HepG2 (cell line): ENCODE results near the gene MPST. TPM values are rescaled to one million over a fixed set of nuclear protein-coding genes. Genes with fewer than 3 reads are reported as not detected.

Source experiments
- ARNT2 ChIP-seq: sonication (generic); formaldehyde crosslinking; IDR thresholded peaks from 2 replicates; pipeline ENCODE4 v1.8.0; 2022; ENCODE audit warnings: mild to moderate bottlenecking, low read depth, missing genetic modification reagents, moderate library complexity
- ASH2L ChIP-seq: fragments of 300-600, 200-600 bp; sonication (generic); IDR thresholded peaks from 2 replicates; pipeline ENCODE4 v1.7.0; 2017; ENCODE audit warnings: low read depth, mild to moderate bottlenecking, moderate library complexity, mixed read lengths, low read length; ENCODE audit not compliant: insufficient read length
- BHLHE40 ChIP-seq: IDR thresholded peaks from 2 replicates; pipeline ENCODE4 v1.6.1; 2011; ENCODE audit warnings: low read length, improper control_type of control experiment
- EP300 ChIP-seq, 3 experiments: sonication (generic) in 1 of 3; formaldehyde crosslinking in 1 of 3; IDR thresholded peaks; 2 replicates each; pipeline versions ENCODE4 v1.5.1 to v1.6.1; 2011 to 2020; ENCODE audit warnings: low read depth in 2 of 3, low read length in 2 of 3, borderline replicate concordance in 1 of 3, improper control_type of control experiment in 1 of 3, mild to moderate bottlenecking in 1 of 3, missing genetic modification reagents in 1 of 3, moderate library complexity in 1 of 3
- ETS1 ChIP-seq: sonication (generic); formaldehyde crosslinking; IDR thresholded peaks from 2 replicates; pipeline ENCODE4 v1.4.0; 2020; ENCODE audit warnings: missing genetic modification reagents
- ETV6 ChIP-seq: sonication (generic); formaldehyde crosslinking; conservative IDR thresholded peaks from 2 replicates; pipeline ENCODE4 v1.4.0; 2020; ENCODE audit warnings: missing genetic modification reagents
- GRHL1 ChIP-seq: sonication (generic); formaldehyde crosslinking; conservative IDR thresholded peaks from 2 replicates; pipeline ENCODE4 v1.8.0; 2022; ENCODE audit warnings: missing genetic modification reagents
- HMG20B ChIP-seq: conservative IDR thresholded peaks from 2 replicates; pipeline ENCODE4 v1.6.1; 2016; ENCODE audit warnings: missing genetic modification reagents, missing compliant biosample characterization
- HMGXB4 ChIP-seq, 2 experiments: sonication (generic) in 1 of 2; formaldehyde crosslinking in 1 of 2; IDR thresholded peaks; 2 replicates each; pipeline versions ENCODE4 v1.4.0 to v1.6.1; 2018 to 2020; ENCODE audit warnings: missing genetic modification reagents in 2 of 2, borderline replicate concordance in 1 of 2, low read depth in 1 of 2, mild to moderate bottlenecking in 1 of 2, missing biosample characterization in 1 of 2
- NR1H2 ChIP-seq: sonication (generic); formaldehyde crosslinking; IDR thresholded peaks from 2 replicates; pipeline ENCODE4 v1.8.1; 2022; ENCODE audit warnings: low read depth, missing genetic modification reagents, borderline replicate concordance
- SMAD3 ChIP-seq: sonication (generic); formaldehyde crosslinking; IDR thresholded peaks from 2 replicates; pipeline ENCODE4 v1.4.0; 2020; ENCODE audit warnings: missing genetic modification reagents
- SRSF9 ChIP-seq: fragments of 200-400 bp; formaldehyde crosslinking; IDR thresholded peaks from 2 replicates; pipeline ENCODE4 v1.6.1; 2018; ENCODE audit warnings: borderline replicate concordance, mild to moderate bottlenecking, low read depth, low read length; ENCODE audit not compliant: insufficient read depth, poor library complexity, severe bottlenecking
- ZNF235 ChIP-seq: sonication (generic); formaldehyde crosslinking; IDR thresholded peaks from 2 replicates; pipeline ENCODE4 v1.8.1; 2023; ENCODE audit warnings: mild to moderate bottlenecking, missing genetic modification reagents, borderline replicate concordance
- ZNF251 ChIP-seq: sonication (generic); formaldehyde crosslinking; IDR thresholded peaks from 2 replicates; pipeline ENCODE4 v1.9.0; 2021; ENCODE audit warnings: mild to moderate bottlenecking, missing genetic modification reagents
- ZNF552 ChIP-seq: sonication (generic); formaldehyde crosslinking; IDR thresholded peaks from 2 replicates; pipeline ENCODE4 v1.9.0; 2022; ENCODE audit warnings: missing genetic modification reagents, mild to moderate bottlenecking, borderline replicate concordance
- ZNF574 ChIP-seq: sonication (generic); formaldehyde crosslinking; IDR thresholded peaks from 2 replicates; pipeline ENCODE4 v1.4.0; 2020; ENCODE audit warnings: missing genetic modification reagents
- ZNF576 ChIP-seq: sonication (generic); formaldehyde crosslinking; IDR thresholded peaks from 2 replicates; pipeline ENCODE4 v1.4.0; 2020; ENCODE audit warnings: mild to moderate bottlenecking, missing genetic modification reagents
- ZNF598 ChIP-seq: sonication (generic); formaldehyde crosslinking; IDR thresholded peaks from 2 replicates; pipeline ENCODE4 v1.5.1; 2020; ENCODE audit warnings: mild to moderate bottlenecking, missing genetic modification reagents, borderline replicate concordance
- ZNF605 ChIP-seq: sonication (generic); formaldehyde crosslinking; IDR thresholded peaks from 2 replicates; pipeline ENCODE4 v1.8.0; 2022; ENCODE audit warnings: mild to moderate bottlenecking, missing genetic modification reagents
- ZNF616 ChIP-seq: sonication (generic); formaldehyde crosslinking; IDR thresholded peaks from 2 replicates; pipeline ENCODE4 v1.5.0; 2020; ENCODE audit warnings: low read depth, mild to moderate bottlenecking, missing genetic modification reagents
- polyA plus RNA-seq, 8 experiments: library from polyadenylated mRNA; depleted of rRNA in 3 of 8; stranded (reverse) in 7 of 8; unstranded in 1 of 8; fragments of >200 nt; fragmentation: Illumina TruSeq in 4 of 8; extraction: Trizol in 4 of 8; gene quantifications; 2 replicates each; pipeline versions ENCODE4 v1.2.1 to v1.2.3, GENCODE V29; 2011 to 2016; ENCODE audit warnings: low read depth in 4 of 8, missing spikeins in 1 of 8, mixed read lengths in 1 of 8; ENCODE audit not compliant: insufficient read depth in 1 of 8
- total RNA-seq, 5 experiments: library from RNA; depleted of rRNA; stranded (reverse); fragments of >200 nt; fragmentation: Illumina TruSeq; extraction: Trizol; gene quantifications; 2 replicates each; pipeline ENCODE4 v1.2.3, GENCODE V29; 2016; ENCODE audit warnings: low read depth in 1 of 5

The MPST gene
- total and polyA plus RNA-seq, 2 of the 13 experiments (the other 11 are each of a cell fraction or from before 2014, with no cell fraction given): 133 to 141 TPM

- TF ChIP-seq ZNF574 (CRISPR knock-in tag): peak; percentile 61
- no peak for TF ChIP-seq ASH2L
- no peak for TF ChIP-seq ETS1 (CRISPR knock-in tag)
- no peak for TF ChIP-seq GRHL1 (CRISPR knock-in tag)
- TF ChIP-seq ZNF235 (CRISPR knock-in tag): no peak
- TF ChIP-seq NR1H2 (CRISPR knock-in tag): no peak
- 0 out of 2 replicates have a peak, but pooled peaks have one; percentile 28 for TF ChIP-seq SMAD3
- TF ChIP-seq ZNF598 (CRISPR knock-in tag): no peak
- TF ChIP-seq ZNF605 (CRISPR knock-in tag): no peak
- no peak for TF ChIP-seq ARNT2 (CRISPR knock-in tag)
- TF ChIP-seq EP300 (IDR thresholded peaks at IDR 0.05; ENCODE audit: low read depth in 2 of 2, low read length in 2 of 2): no peak
- no peak for TF ChIP-seq EP300 (CRISPR knock-in tag; IDR thresholded peaks at IDR 0.05; ENCODE audit: borderline replicate concordance)
- TF ChIP-seq ZNF616: no peak
- peak; percentile 27; the same call in 1 of the 2 replicates for TF ChIP-seq BHLHE40
- TF ChIP-seq ETV6 (CRISPR knock-in tag): no peak
- no peak for TF ChIP-seq SRSF9
- TF ChIP-seq HMG20B (CRISPR knock-in tag): no peak
- TF ChIP-seq ZNF552: no peak
- peak in 1 of 2 experiments; percentile 71; a peak in 1 of 4 replicates for TF ChIP-seq HMGXB4 (CRISPR knock-in tag; IDR thresholded peaks at IDR 0.05; ENCODE audit: borderline replicate concordance in 1 of 2, low read depth in 1 of 2)
- no peak for TF ChIP-seq ZNF576
- no peak for TF ChIP-seq ZNF251 (CRISPR knock-in tag)
Observed at GRCh38 chr22:36977947-36978660, 41.4 kb upstream of the MPST start (continued).
